WERI-Rb-1 (cell line): ENCODE measurements around the gene UBL3.

Experiments used
- DNase-seq: peaks from one replicate; pipeline ENCODE4 v3.0.0-alpha.2; 2020
- H3K27ac ChIP-seq: fragments of 250-450 bp; sonication (Bioruptor Pico); 2 replicates; pipeline ENCODE4 v1.5.1; 2020; ENCODE audit warnings: mild to moderate bottlenecking, moderate library complexity
- H3K27me3 ChIP-seq: fragments of 250-450 bp; sonication (Bioruptor Pico); 2 replicates; pipeline ENCODE4 v1.5.1; 2021; ENCODE audit warnings: mild to moderate bottlenecking, low read depth, moderate library complexity; ENCODE audit not compliant: insufficient read depth, severe bottlenecking
- H3K36me3 ChIP-seq: fragments of 250-450 bp; sonication (Bioruptor Pico); 2 replicates; pipeline ENCODE4 v1.5.1; 2020; ENCODE audit warnings: mild to moderate bottlenecking, moderate library complexity
- H3K4me3 ChIP-seq: 2 replicates; pipeline ENCODE4 v1.5.1; 2011; ENCODE audit warnings: low read depth, mild to moderate bottlenecking, control low read depth, low read length
- H3K9me3 ChIP-seq: fragments of 250-450 bp; sonication (Bioruptor Pico); 2 replicates; pipeline ENCODE4 v1.5.1; 2021; ENCODE audit warnings: mild to moderate bottlenecking, moderate library complexity; ENCODE audit not compliant: severe bottlenecking
- CTCF ChIP-seq: IDR thresholded peaks from 2 replicates; pipeline ENCODE4 v1.5.1; 2011; ENCODE audit warnings: low read depth, mild to moderate bottlenecking, control low read depth, inconsistent platforms, low read length

Gene UBL3

DNA sequence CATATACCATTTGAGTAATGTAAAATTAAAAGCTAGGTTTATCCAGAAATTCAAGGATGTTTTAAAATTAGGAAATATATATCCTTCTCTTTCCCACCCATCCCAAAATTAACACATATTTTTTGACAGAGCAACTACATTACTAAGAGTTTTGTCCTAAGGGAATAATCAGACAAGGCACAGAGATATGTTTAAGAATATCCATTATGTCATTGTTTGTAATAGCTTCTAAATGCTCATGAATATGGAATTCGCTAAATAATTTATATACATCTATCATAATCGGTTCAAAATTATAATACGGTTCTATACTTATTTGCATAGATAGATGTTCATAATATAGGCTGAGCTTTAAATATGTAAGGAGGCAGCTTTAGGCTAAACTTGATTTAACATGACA lies 9.8 kb downstream of the UBL3 start:
- H3K36me3 ChIP-seq, result no peaks in the 10 kb centered on the region
- TF ChIP-seq CTCF, result no peak
- H3K4me3 ChIP-seq, result no peak overlapping the region
- no peaks in the 10 kb centered on the region for H3K9me3 ChIP-seq
- H3K27ac ChIP-seq, result no peak overlapping the region
- DNase-seq, result no peak
- no peaks in the 10 kb centered on the region for H3K27me3 ChIP-seq

DNA sequence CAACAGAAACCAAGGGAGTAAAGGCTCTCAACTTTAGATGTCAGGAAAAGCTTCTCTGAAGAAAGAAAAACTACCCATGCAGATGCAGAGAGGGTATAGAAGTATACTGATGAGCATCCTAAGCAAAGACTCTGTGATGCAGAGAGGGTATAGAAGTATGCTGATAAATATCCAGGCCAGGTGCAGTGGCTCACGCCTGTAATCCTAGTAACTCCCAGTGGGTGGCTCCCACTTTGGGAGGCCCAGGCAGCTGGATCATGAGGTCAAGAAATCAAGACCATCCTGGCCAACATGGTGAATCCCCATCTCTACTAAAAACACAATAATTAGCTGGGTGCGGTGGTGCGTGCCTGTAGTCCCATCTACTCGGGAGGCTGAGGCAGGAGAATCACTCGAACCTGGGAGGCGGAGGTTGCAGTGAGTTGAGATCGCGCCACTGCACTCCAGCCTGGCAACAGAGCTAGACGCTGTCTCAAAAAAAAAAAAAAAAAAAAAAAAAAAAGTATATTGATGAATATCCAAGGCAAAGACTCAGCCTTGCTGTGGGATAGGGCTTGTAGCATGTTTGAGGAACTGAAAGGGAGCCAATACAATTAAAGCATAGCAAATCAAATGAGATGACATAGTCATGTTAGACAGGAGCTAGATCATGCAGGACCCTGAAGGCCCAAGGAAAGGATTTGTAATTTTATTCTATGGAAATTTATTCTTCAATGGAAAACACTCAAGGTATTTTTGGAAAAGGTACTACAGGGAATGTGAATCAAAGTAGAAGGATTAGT lies 14.9 kb downstream of the UBL3 start:
- Histone ChIP-seq H3K27me3 (no peaks in the 10 kb centered on the region), H3K36me3 (no peaks in the 10 kb centered on the region), H3K4me3 (no peak overlapping the region), H3K9me3 (no peaks in the 10 kb centered on the region), H3K27ac (no peak overlapping the region)
- TF ChIP-seq CTCF, result no peak
- no peak for DNase-seq

DNA sequence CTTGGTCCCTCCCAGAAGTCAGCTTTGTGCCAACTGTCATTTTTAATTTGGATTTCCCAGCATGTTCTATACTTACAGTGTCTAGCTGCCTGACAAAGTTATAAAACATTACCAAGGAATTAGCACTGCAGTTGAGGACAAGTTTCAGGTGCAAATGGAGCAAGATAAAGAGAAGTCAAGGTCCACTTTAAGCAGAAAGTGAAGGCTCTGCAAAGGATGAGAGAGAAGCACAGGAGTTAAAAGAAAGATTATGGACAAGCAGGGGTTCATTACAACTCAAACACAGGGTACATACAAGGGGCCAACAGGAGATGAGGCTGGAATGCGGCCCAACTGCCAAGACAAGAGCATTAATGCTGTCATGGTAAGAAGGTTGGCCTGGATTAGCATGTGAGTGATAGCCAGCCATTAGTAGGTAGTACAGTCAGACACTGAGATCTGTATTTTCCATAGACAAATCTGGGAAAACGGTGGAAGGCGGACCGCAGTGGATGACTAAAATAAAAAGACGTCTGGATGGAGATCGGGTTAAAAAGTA lies 17.6 kb downstream of the UBL3 start:
- Histone ChIP-seq H3K9me3 (no peaks in the 10 kb centered on the region), H3K27ac (no peak overlapping the region), H3K36me3 (no peaks in the 10 kb centered on the region), H3K27me3 (no peaks in the 10 kb centered on the region), H3K4me3 (no peak overlapping the region)
- DNase-seq, result no peak
- no peak for TF ChIP-seq CTCF

GRCh38 chr13:29830000-29830399 lies 20.4 kb downstream of the UBL3 start:
- no peak for DNase-seq
- Histone ChIP-seq H3K36me3 (no peaks in the 10 kb centered on the region), H3K4me3 (no peak overlapping the region), H3K27ac (no peak overlapping the region), H3K27me3 (no peaks in the 10 kb centered on the region), H3K9me3 (no peaks in the 10 kb centered on the region)
- TF ChIP-seq CTCF, result no peak

DNA sequence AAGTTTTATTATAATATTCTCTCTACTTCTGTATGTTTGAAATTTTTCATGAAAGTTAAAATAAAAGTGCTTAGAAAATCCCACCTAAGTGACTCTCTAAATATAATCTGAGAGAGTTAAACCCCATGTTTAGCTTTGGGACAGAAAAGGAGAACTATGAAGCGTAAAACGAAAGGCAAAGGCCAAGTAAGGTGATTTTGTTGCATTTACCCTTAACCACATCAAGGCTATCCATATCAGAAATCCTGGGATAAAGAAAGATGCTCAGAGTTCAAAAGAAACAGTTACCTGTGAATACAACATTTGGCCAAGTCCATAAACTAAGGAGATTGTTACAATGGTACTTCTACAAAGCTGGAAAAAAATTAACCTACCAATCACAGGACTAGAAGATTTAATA lies 31.3 kb downstream of the UBL3 start:
- Histone ChIP-seq H3K36me3 (no peaks in the 10 kb centered on the region), H3K9me3 (no peaks in the 10 kb centered on the region), H3K27ac (no peak overlapping the region), H3K27me3 (no peaks in the 10 kb centered on the region), H3K4me3 (no peak overlapping the region)
- DNase-seq, result no peak
- TF ChIP-seq CTCF, result no peak
